CD14-positive monocyte (primary cell): Measurements from ENCODE around the gene MEF2B. TPM values are rescaled to one million over a fixed set of nuclear protein-coding genes. Genes with fewer than 3 reads are reported as not detected.

Experiments used
- DNase-seq, 3 donors: peaks; one replicate each; pipeline ENCODE4 v3.0.0-alpha.2; 2011 to 2022
- H2AFZ ChIP-seq: 2 replicates; pipeline ENCODE4 v1.6.0; 2012; ENCODE audit warnings: mild to moderate bottlenecking, low read depth, low read length, inconsistent platforms; ENCODE audit not compliant: insufficient read depth, poor library complexity, severe bottlenecking
- H3K27ac ChIP-seq, 2 donors: 1 replicate in 1 of 2; 2 replicates in 1 of 2; pipeline ENCODE4 v1.5.1; 2012 to 2013; ENCODE audit warnings: low read length in 2 of 2, control low read depth in 1 of 2, inconsistent platforms in 1 of 2, low read depth in 1 of 2, mild to moderate bottlenecking in 1 of 2
- H3K27me3 ChIP-seq, 2 donors: one replicate each; pipeline versions ENCODE4 v1.6.0 to v1.6.1; 2011 to 2013; ENCODE audit warnings: low read length in 2 of 2; ENCODE audit not compliant: control insufficient read depth in 2 of 2, insufficient read depth in 2 of 2
- H3K36me3 ChIP-seq, 2 donors: replicated peaks in 1 of 2; 1 replicate in 1 of 2; 2 replicates in 1 of 2; pipeline versions ENCODE4 v1.5.1 to v1.6.1; 2012 to 2013; ENCODE audit warnings: low read length in 2 of 2, control low read depth in 1 of 2, inconsistent platforms in 1 of 2, mild to moderate bottlenecking in 1 of 2; ENCODE audit not compliant: insufficient read depth in 2 of 2, control insufficient read depth in 1 of 2
- H3K4me1 ChIP-seq, 2 donors: 1 replicate in 1 of 2; 2 replicates in 1 of 2; pipeline versions ENCODE4 v1.5.1 to v1.6.1; 2012 to 2013; ENCODE audit warnings: low read length in 2 of 2, control low read depth in 1 of 2, inconsistent platforms in 1 of 2, mild to moderate bottlenecking in 1 of 2, moderate library complexity in 1 of 2; ENCODE audit not compliant: insufficient read depth in 2 of 2, control insufficient read depth in 1 of 2
- H3K4me2 ChIP-seq: replicated peaks from 2 replicates; pipeline ENCODE3; 2012; ENCODE audit warnings: low read length, moderate library complexity, mild to moderate bottlenecking; ENCODE audit not compliant: poor library complexity, severe bottlenecking; ENCODE audit errors: extremely low read depth
- H3K4me3 ChIP-seq, 3 experiments: fragments of 200-600 bp in 1 of 3; sonication (generic) in 1 of 3; replicated peaks in 1 of 3; 1 replicate in 2 of 3; 2 replicates in 1 of 3; pipeline ENCODE4 v1.5.1; 2011 to 2013; ENCODE audit warnings: low read length in 3 of 3, mild to moderate bottlenecking in 3 of 3, control low read depth in 2 of 3, low read depth in 2 of 3, inconsistent platforms in 1 of 3, moderate library complexity in 1 of 3
- H3K79me2 ChIP-seq: 2 replicates; pipeline ENCODE4 v1.6.0; 2012; ENCODE audit warnings: mild to moderate bottlenecking, control low read depth, inconsistent platforms, low read length, moderate library complexity; ENCODE audit not compliant: insufficient read depth
- H3K9ac ChIP-seq: 2 replicates; pipeline ENCODE4 v1.6.0; 2017; ENCODE audit warnings: low read length, mild to moderate bottlenecking; ENCODE audit not compliant: insufficient read depth, poor library complexity, severe bottlenecking
- H3K9me3 ChIP-seq, 2 donors: replicated peaks in 1 of 2; 1 replicate in 1 of 2; 2 replicates in 1 of 2; pipeline versions ENCODE4 v1.5.1 to v1.6.1; 2012 to 2013; ENCODE audit warnings: low read length in 2 of 2, control low read depth in 1 of 2; ENCODE audit not compliant: control insufficient read depth in 1 of 2, insufficient read depth in 1 of 2
- H4K20me1 ChIP-seq: 2 replicates; pipeline ENCODE4 v1.6.0; 2012; ENCODE audit warnings: mild to moderate bottlenecking, low read length, control low read depth, moderate library complexity; ENCODE audit not compliant: insufficient read depth
- H3K27ac Mint-ChIP-seq, 7 donors: one replicate each; pipeline ENCODE4 v1.8.0; 2020; ENCODE audit warnings: mild to moderate bottlenecking in 7 of 7, mixed read lengths in 7 of 7, moderate library complexity in 6 of 7, inconsistent platforms in 2 of 7
- H3K27me3 Mint-ChIP-seq, 3 donors: one replicate each; pipeline ENCODE4 v1.8.0; 2021 to 2022; ENCODE audit warnings: low read depth in 3 of 3, mild to moderate bottlenecking in 3 of 3, mixed read lengths in 3 of 3, moderate library complexity in 3 of 3, inconsistent platforms in 1 of 3
- H3K36me3 Mint-ChIP-seq, 2 donors: one replicate each; pipeline ENCODE4 v1.8.0; 2020; ENCODE audit warnings: mixed read lengths in 2 of 2, inconsistent platforms in 1 of 2, mild to moderate bottlenecking in 1 of 2
- H3K4me1 Mint-ChIP-seq: one replicate; pipeline ENCODE4 v1.8.0; 2020; ENCODE audit warnings: mild to moderate bottlenecking, mixed read lengths
- H3K4me3 Mint-ChIP-seq, 2 donors: one replicate each; pipeline ENCODE4 v1.8.0; 2020; ENCODE audit warnings: mild to moderate bottlenecking in 2 of 2, mixed read lengths in 2 of 2, moderate library complexity in 1 of 2
- H3K9me3 Mint-ChIP-seq, 7 donors: one replicate each; pipeline ENCODE4 v1.8.0; 2020 to 2022; ENCODE audit warnings: mixed read lengths in 7 of 7, mild to moderate bottlenecking in 6 of 7, moderate library complexity in 6 of 7, inconsistent platforms in 2 of 7
- WGBS: methylation state at CpG from one replicate; pipeline ENCODE4 v1.1.5; 2013; ENCODE audit warnings: missing lambda C conversion rate; ENCODE audit not compliant: insufficient coverage; 5-methylcytosine and 5-hydroxymethylcytosine counted together
- intact Hi-C, 2 donors: fragments of 100-400 bp; cut with micrococcal nuclease; formaldehyde crosslinking; loops; one replicate each; pipeline versions ENCODE4 v1.15.0 to v1.15.1; 2023
- polyA plus RNA-seq, 3 donors: library from polyadenylated mRNA; depleted of rRNA in 1 of 3; unstranded in 2 of 3; stranded (reverse) in 1 of 3; fragments of 300-500 nt in 2 of 3; fragments of >200 nt in 1 of 3; fragmentation: Illumina TruSeq in 2 of 3; gene quantifications; 1 replicate in 2 of 3; 2 replicates in 1 of 3; pipeline ENCODE4 v1.2.3, GENCODE V29; 2012 to 2021
- TF ChIP-seq, protein P1 (sequence below): fragments of 200-600 bp; IDR thresholded peaks from one replicate; pipeline ENCODE4 v1.8.0; 2022; ENCODE audit warnings: antibody characterized with exemption, mild to moderate bottlenecking

The MEF2B gene
- polyA plus RNA-seq, 3 donors, result 0.15 to 1.8 (median 0.30) TPM

GRCh38 chr19:19202707-19203011 is 32.6 kb upstream of the MEF2B start:
- DNase-seq, result no peak
- Histone ChIP-seq H4K20me1 (no peaks in the 10 kb centered on the region), H3K9me3 (peaks cover 0 to 6% of the 10 kb centered on the region in 2 donors), H3K9ac (peak overlapping the region; percentile 78), H3K4me1 (peaks cover 11 to 19% of the 10 kb centered on the region in 2 donors), H3K27me3 (no peaks in the 10 kb centered on the region), H3K4me3 (peak overlapping the region; percentile 54 to 94 (median 79)), H3K79me2 (peaks cover 15% of the 10 kb centered on the region), H2AFZ (peak overlapping the region; percentile 86), H3K27ac (peak overlapping the region; percentile 84 to 87), H3K36me3 (peaks cover 19 to 31% of the 10 kb centered on the region in 2 donors), H3K4me2 (peak overlapping the region; percentile 91)
- 32% methylated on average over 10 of the region's 11 CpGs for WGBS
- H3K27me3 Mint-ChIP-seq, result peaks cover 5 to 15% (median 8%) of the 10 kb centered on the region in 3 donors
- TF ChIP-seq, protein P1, sequence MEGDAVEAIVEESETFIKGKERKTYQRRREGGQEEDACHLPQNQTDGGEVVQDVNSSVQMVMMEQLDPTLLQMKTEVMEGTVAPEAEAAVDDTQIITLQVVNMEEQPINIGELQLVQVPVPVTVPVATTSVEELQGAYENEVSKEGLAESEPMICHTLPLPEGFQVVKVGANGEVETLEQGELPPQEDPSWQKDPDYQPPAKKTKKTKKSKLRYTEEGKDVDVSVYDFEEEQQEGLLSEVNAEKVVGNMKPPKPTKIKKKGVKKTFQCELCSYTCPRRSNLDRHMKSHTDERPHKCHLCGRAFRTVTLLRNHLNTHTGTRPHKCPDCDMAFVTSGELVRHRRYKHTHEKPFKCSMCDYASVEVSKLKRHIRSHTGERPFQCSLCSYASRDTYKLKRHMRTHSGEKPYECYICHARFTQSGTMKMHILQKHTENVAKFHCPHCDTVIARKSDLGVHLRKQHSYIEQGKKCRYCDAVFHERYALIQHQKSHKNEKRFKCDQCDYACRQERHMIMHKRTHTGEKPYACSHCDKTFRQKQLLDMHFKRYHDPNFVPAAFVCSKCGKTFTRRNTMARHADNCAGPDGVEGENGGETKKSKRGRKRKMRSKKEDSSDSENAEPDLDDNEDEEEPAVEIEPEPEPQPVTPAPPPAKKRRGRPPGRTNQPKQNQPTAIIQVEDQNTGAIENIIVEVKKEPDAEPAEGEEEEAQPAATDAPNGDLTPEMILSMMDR, result no peak
- H3K27ac Mint-ChIP-seq, result peak overlapping the region; percentile 35 to 97 (median 90)
- H3K9me3 Mint-ChIP-seq, result peaks cover 0 to 15% (median 3%) of the 10 kb centered on the region in 7 donors
- intact Hi-C loops, result loop anchor here in 1 of 2 donors (1.0 kb wide), 1 partner anchor 10 kb away; the partner anchor contains the start of genes BORCS8 and RFXANK
- peak overlapping the region; percentile 86 to 92 for H3K4me3 Mint-ChIP-seq
- peaks cover 23% of the 10 kb centered on the region for H3K4me1 Mint-ChIP-seq
- H3K36me3 Mint-ChIP-seq, result peaks cover 19 to 41% of the 10 kb centered on the region in 2 donors

- H3K9ac ChIP-seq, result no peak overlapping the region
- intact Hi-C loops, result no loop called here
These were observed 31.9 kb upstream of the MEF2B start for GRCh38 chr19:19201697-19202630.

More at GRCh38 chr19:19201697-19202630, 31.9 kb upstream of the MEF2B start:
- Histone ChIP-seq H3K36me3 (peaks cover 25 to 37% of the 10 kb centered on the region in 2 donors), H3K27me3 (no peaks in the 10 kb centered on the region), H3K4me1 (peaks cover 11 to 19% of the 10 kb centered on the region in 2 donors), H3K79me2 (peaks cover 15% of the 10 kb centered on the region), H3K27ac (peak overlapping the region in 1 of 2 donors; percentile 87), H2AFZ (no peak overlapping the region), H3K4me2 (peak overlapping the region; percentile 91), H3K9me3 (no peaks in the 10 kb centered on the region), H4K20me1 (no peaks in the 10 kb centered on the region), H3K4me3 (peak overlapping the region in 2 of 3 experiments; percentile 79 to 94)
- peak overlapping the region in 1 of 2 donors; percentile 86 for H3K4me3 Mint-ChIP-seq
- peaks cover 25 to 48% of the 10 kb centered on the region in 2 donors for H3K36me3 Mint-ChIP-seq
- TF ChIP-seq, protein P1, result no peak
- peak overlapping the region in 5 of 7 donors; percentile 15 to 89 (median 43) for H3K27ac Mint-ChIP-seq
- DNase-seq, result no peak
- H3K27me3 Mint-ChIP-seq, result peaks cover 5 to 11% (median 7%) of the 10 kb centered on the region in 3 donors
- H3K4me1 Mint-ChIP-seq, result peaks cover 18% of the 10 kb centered on the region
- H3K9me3 Mint-ChIP-seq, result peaks cover 0 to 9% (median 0%) of the 10 kb centered on the region in 7 donors
- 89% methylated on average over 9 of the region's 19 CpGs for WGBS
